ENCODE measurements around the gene PAFAH1B2. TPM values are rescaled to one million over a fixed set of nuclear protein-coding genes. Genes with fewer than 3 reads are reported as not detected.

The PAFAH1B2 gene
- total and polyA plus RNA-seq, 2 donors (not counting 3 experiments of a cell fraction or from before 2014, with no cell fraction given): 34.2 to 128 TPM

DNA sequence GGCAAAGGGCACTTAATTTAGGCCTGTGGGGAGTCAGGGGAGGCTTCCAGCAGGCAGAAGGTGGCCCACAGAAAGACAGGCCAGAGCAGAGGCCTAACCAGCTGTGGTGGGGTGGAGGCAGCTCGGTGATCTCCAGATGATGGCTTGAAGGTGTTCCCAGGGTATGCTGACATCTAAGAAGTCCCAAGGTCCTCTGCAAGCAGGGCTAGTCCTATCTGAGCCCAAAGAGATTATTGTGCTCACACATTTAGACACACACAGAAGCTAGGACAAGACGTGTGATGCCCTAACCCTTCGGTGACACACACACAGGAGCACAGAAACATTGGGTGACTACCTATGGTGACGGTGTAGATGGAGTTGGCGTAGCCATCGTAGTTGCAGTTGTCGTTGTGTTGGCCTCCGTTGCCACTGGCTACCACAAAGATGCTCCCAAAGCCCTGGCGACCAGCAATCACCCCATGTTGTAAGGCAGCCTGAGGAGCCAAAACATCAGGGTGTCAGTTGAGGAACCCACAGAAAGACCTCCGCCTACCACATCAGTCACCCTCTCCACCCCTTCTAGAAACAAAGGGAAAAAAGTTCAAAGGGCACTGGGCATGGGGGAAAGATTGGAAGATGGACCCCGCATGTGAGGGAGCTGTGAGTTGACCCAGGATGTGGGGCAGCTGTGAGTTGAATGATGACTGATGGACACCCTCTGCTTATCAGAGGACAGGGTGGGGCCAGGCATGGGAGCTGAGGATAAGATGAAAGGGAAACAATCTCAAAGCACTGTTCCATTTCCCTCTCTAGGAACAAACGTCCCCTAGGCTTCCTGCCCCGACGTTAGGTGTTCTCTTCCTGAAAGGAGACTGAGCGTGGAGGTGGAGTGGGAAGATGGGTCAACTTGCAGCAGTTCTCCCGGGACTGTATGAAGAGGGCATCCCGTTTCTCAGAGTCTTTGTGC is 79.9 kb downstream of the PAFAH1B2 start:
- Histone ChIP-seq H3K9me3 (replicated peaks; ENCODE audit: control insufficient read depth, insufficient read depth, low read length) (no peaks in the 10 kb centered on the region), H3K9ac (replicated peaks; ENCODE audit: extremely low read depth, insufficient read depth, low read length) (no peak overlapping the region), H4K20me1 (replicated peaks; ENCODE audit: control insufficient read depth, extremely low read depth, insufficient read depth, low read length) (no peaks in the 10 kb centered on the region), H3K4me1 (ENCODE audit: control insufficient read depth, extremely low read depth, insufficient read depth, low read length) (no peaks in the 10 kb centered on the region), H3K79me2 (ENCODE audit: control insufficient read depth, insufficient read depth, low read length) (no peaks in the 10 kb centered on the region), H3K36me3 (ENCODE audit: control insufficient read depth in 2 of 2, extremely low read depth in 1 of 2, insufficient read depth in 2 of 2, low read length in 2 of 2) (peaks cover 0 to 35% of the 10 kb centered on the region in 2 experiments), H3K4me3 (replicated peaks in 1 of 3; ENCODE audit: insufficient read depth in 1 of 3, low read depth in 1 of 3, low read length in 3 of 3) (no peak overlapping the region), H2AFZ (ENCODE audit: low read depth, low read length) (no peak overlapping the region), H3K9me1 (replicated peaks; ENCODE audit: control insufficient read depth, extremely low read depth, insufficient read depth, low read length) (no peaks in the 10 kb centered on the region), H3K27me3 (ENCODE audit: control insufficient read depth in 2 of 2, insufficient read depth in 2 of 2, low read length in 2 of 2) (no peaks in the 10 kb centered on the region), H3K27ac (ENCODE audit: insufficient read depth, low read depth, low read length) (no peak overlapping the region), H3K4me2 (ENCODE audit: insufficient read depth, low read length) (no peak overlapping the region)
- CTCF ChIA-PET: interaction anchor here (1.6 to 5.2 kb wide), 4 partner anchors 43 to 433 kb away, joined by 7 to 90 read pairs (median 12); partner anchors contain the start of genes APOA5 and SIDT2
- POLR2A ChIA-PET: no interaction called here
- BruUV-seq (replicated peaks): no TSS peak
- intact Hi-C loops (cut with micrococcal nuclease): no loop called here
- dilution Hi-C loops (cut with MboI; ENCODE audit: extremely low pct_ligation_motif_present, low sequenced_read_pairs): no loop called here
- TF ChIP-seq FOS (IDR thresholded peaks at IDR 0.05; ENCODE audit: borderline replicate concordance, insufficient read depth, low read length) (no peak), POLR2AphosphoS5 (IDR thresholded peaks at IDR 0.05; ENCODE audit: insufficient read depth, low read depth, low read length) (no peak), MYC (IDR thresholded peaks at IDR 0.05; ENCODE audit: low read depth, low read length) (no peak), GATA2 (IDR thresholded peaks at IDR 0.05; ENCODE audit: insufficient read depth, insufficient read length, low read depth, low read length) (no peak)
- TF ChIP-seq, protein P1, sequence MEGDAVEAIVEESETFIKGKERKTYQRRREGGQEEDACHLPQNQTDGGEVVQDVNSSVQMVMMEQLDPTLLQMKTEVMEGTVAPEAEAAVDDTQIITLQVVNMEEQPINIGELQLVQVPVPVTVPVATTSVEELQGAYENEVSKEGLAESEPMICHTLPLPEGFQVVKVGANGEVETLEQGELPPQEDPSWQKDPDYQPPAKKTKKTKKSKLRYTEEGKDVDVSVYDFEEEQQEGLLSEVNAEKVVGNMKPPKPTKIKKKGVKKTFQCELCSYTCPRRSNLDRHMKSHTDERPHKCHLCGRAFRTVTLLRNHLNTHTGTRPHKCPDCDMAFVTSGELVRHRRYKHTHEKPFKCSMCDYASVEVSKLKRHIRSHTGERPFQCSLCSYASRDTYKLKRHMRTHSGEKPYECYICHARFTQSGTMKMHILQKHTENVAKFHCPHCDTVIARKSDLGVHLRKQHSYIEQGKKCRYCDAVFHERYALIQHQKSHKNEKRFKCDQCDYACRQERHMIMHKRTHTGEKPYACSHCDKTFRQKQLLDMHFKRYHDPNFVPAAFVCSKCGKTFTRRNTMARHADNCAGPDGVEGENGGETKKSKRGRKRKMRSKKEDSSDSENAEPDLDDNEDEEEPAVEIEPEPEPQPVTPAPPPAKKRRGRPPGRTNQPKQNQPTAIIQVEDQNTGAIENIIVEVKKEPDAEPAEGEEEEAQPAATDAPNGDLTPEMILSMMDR (IDR thresholded peaks at IDR 0.05; ENCODE audit: extremely low read depth in 1 of 2, insufficient read depth in 1 of 2, low read depth in 1 of 2, low read length in 2 of 2): no peak
- FAIRE-seq (no peak), DNase-seq (ENCODE audit: low read depth, low spot score) (no peak)

Data from endothelial cell of umbilical vein (primary cell).